H1 (cell line): Measurements from ENCODE around the gene DEAF1. TPM values are rescaled to one million over a fixed set of nuclear protein-coding genes. Genes with fewer than 3 reads are reported as not detected.

ENCODE experiments used
- CTCF ChIA-PET: fragments of 300-600 bp; sonication (Branson Sonifier 250); formaldehyde crosslinking; loops from one replicate; lab custom pipeline; 2021; ENCODE audit not compliant: partially characterized antibody; lab: Charles Lee
- POLR2A ChIA-PET: fragments of 300-600 bp; sonication (Branson Sonifier 250); formaldehyde crosslinking; loops from one replicate; lab custom pipeline; 2021; ENCODE audit warnings: inconsistent platforms; ENCODE audit not compliant: partially characterized antibody; lab: Charles Lee
- DNase-seq, 2 experiments: peaks; one replicate each; pipeline versions ENCODE4 v3.0.0 to v3.0.0-alpha.2; 2010 to 2022; ENCODE audit warnings: low spot score in 2 of 2, low read depth in 1 of 2, mixed read lengths in 1 of 2
- FAIRE-seq: peaks from 2 replicates; lab custom pipeline; 2011; peaks lifted over from hg19 to GRCh38; lab: Jason Lieb, UNC
- H2AFZ ChIP-seq: 2 replicates; pipeline ENCODE4 v1.8.1; 2012; ENCODE audit warnings: low read length, inconsistent platforms
- H2AK5ac ChIP-seq: 2 replicates; pipeline ENCODE4 v1.6.1; 2013; ENCODE audit warnings: low read depth, low read length
- H2BK120ac ChIP-seq: replicated peaks from 2 replicates; pipeline ENCODE3; 2013; ENCODE audit warnings: low read depth, low read length, inconsistent platforms
- H2BK12ac ChIP-seq: 2 replicates; pipeline ENCODE4 v1.6.1; 2013; ENCODE audit warnings: low read depth, low read length
- H2BK15ac ChIP-seq: 2 replicates; pipeline ENCODE4 v1.6.1; 2013; ENCODE audit warnings: low read length
- H2BK20ac ChIP-seq: 2 replicates; pipeline ENCODE4 v1.6.1; 2013; ENCODE audit warnings: low read length
- H2BK5ac ChIP-seq: 2 replicates; pipeline ENCODE4 v1.6.1; 2013; ENCODE audit warnings: low read depth, low read length
- H3K14ac ChIP-seq: 2 replicates; pipeline ENCODE4 v1.6.1; 2013; ENCODE audit warnings: inconsistent platforms; ENCODE audit not compliant: insufficient read length
- H3K18ac ChIP-seq: 2 replicates; pipeline ENCODE4 v1.6.1; 2013; ENCODE audit warnings: low read length; ENCODE audit errors: extremely low read depth
- H3K23ac ChIP-seq: 2 replicates; pipeline ENCODE4 v1.6.1; 2013; ENCODE audit warnings: inconsistent platforms; ENCODE audit not compliant: insufficient read length
- H3K23me2 ChIP-seq: 2 replicates; pipeline ENCODE4 v1.6.1; 2013; ENCODE audit warnings: low read depth, low read length
- H3K27ac ChIP-seq: 2 replicates; pipeline ENCODE4 v1.6.1; 2011; ENCODE audit warnings: low read depth, low read length, inconsistent platforms
- H3K27me3 ChIP-seq, 4 experiments: replicated peaks in 1 of 4; 1 replicate in 1 of 4; 2 replicates in 3 of 4; pipeline versions ENCODE4 v1.6.1 to v1.8.1; 2011 to 2013; ENCODE audit warnings: low read length in 3 of 4, mild to moderate bottlenecking in 3 of 4, inconsistent platforms in 2 of 4, mixed read lengths in 2 of 4, moderate library complexity in 1 of 4; ENCODE audit not compliant: control insufficient read depth in 3 of 4, insufficient read depth in 3 of 4; ENCODE audit errors: extremely low read depth in 1 of 4
- H3K36me3 ChIP-seq, 4 experiments: 2 replicates each; pipeline versions ENCODE4 v1.6.1 to v1.8.1; 2011 to 2013; ENCODE audit warnings: mild to moderate bottlenecking in 4 of 4, low read length in 3 of 4, moderate library complexity in 2 of 4, control low read depth in 1 of 4, inconsistent platforms in 1 of 4; ENCODE audit not compliant: insufficient read depth in 4 of 4, control insufficient read depth in 2 of 4
- H3K4ac ChIP-seq: replicated peaks from 2 replicates; pipeline ENCODE3; 2013; ENCODE audit warnings: low read length, low read depth, mixed read lengths, inconsistent platforms; ENCODE audit not compliant: insufficient read length
- H3K4me1 ChIP-seq, 4 experiments: replicated peaks in 1 of 4; 1 replicate in 1 of 4; 2 replicates in 3 of 4; pipeline versions ENCODE4 v1.6.1 to v1.8.1; 2011 to 2013; ENCODE audit warnings: low read length in 3 of 4, inconsistent platforms in 2 of 4, mixed read lengths in 1 of 4; ENCODE audit not compliant: insufficient read depth in 4 of 4, control insufficient read depth in 3 of 4
- H3K4me2 ChIP-seq, 2 experiments: 2 replicates each; pipeline versions ENCODE4 v1.6.1 to v1.8.1; 2011 to 2013; ENCODE audit warnings: low read depth in 2 of 2, low read length in 2 of 2, control low read depth in 1 of 2, inconsistent platforms in 1 of 2, mild to moderate bottlenecking in 1 of 2; ENCODE audit not compliant: insufficient read depth in 1 of 2
- H3K4me3 ChIP-seq, 4 experiments: fragments of 200-600, 300-600 bp in 1 of 4; sonication (generic), shearing (Covaris generic), sonication (Bioruptor Twin) in 1 of 4; 2 replicates each; pipeline versions ENCODE4 v1.5.1 to v1.8.1; 2011 to 2016; ENCODE audit warnings: low read length in 4 of 4, low read depth in 3 of 4, control low read depth in 2 of 4, inconsistent platforms in 2 of 4, mild to moderate bottlenecking in 2 of 4, mixed read lengths in 1 of 4, moderate library complexity in 1 of 4; ENCODE audit not compliant: insufficient read depth in 2 of 4; ENCODE audit errors: extremely low read depth in 1 of 4
- H3K56ac ChIP-seq: replicated peaks from 2 replicates; pipeline ENCODE3; 2013; ENCODE audit warnings: low read depth, mild to moderate bottlenecking, mixed read lengths, low read length, inconsistent platforms; ENCODE audit not compliant: insufficient read length
- H3K79me1 ChIP-seq: 2 replicates; pipeline ENCODE4 v1.6.1; 2013; ENCODE audit warnings: low read depth, low read length, control low read depth
- H3K79me2 ChIP-seq, 2 experiments: 2 replicates each; pipeline versions ENCODE4 v1.6.1 to v1.8.1; 2012 to 2013; ENCODE audit warnings: low read length in 2 of 2, mild to moderate bottlenecking in 2 of 2, inconsistent platforms in 1 of 2; ENCODE audit not compliant: insufficient read depth in 2 of 2, control insufficient read depth in 1 of 2
- H3K9ac ChIP-seq, 4 experiments: replicated peaks in 1 of 4; 1 replicate in 1 of 4; 2 replicates in 3 of 4; pipeline versions ENCODE4 v1.6.1 to v1.8.1; 2011 to 2013; ENCODE audit warnings: low read depth in 3 of 4, low read length in 3 of 4, control low read depth in 2 of 4, mild to moderate bottlenecking in 2 of 4, moderate library complexity in 2 of 4, inconsistent platforms in 1 of 4; ENCODE audit errors: extremely low read depth in 1 of 4
- H3K9me3 ChIP-seq, 2 experiments: 2 replicates each; pipeline versions ENCODE4 v1.6.1 to v1.8.1; 2012 to 2013; ENCODE audit warnings: mild to moderate bottlenecking in 2 of 2, moderate library complexity in 2 of 2, control low read depth in 1 of 2, inconsistent platforms in 1 of 2, low read depth in 1 of 2, low read length in 1 of 2, mixed read lengths in 1 of 2; ENCODE audit not compliant: insufficient read depth in 2 of 2
- H4K20me1 ChIP-seq, 2 experiments: replicated peaks in 1 of 2; 2 replicates each; pipeline versions ENCODE3 to v1.8.1; 2011 to 2013; ENCODE audit warnings: inconsistent platforms in 2 of 2, low read length in 2 of 2, mild to moderate bottlenecking in 1 of 2; ENCODE audit not compliant: insufficient read depth in 2 of 2, control insufficient read depth in 1 of 2
- H4K5ac ChIP-seq: 2 replicates; pipeline ENCODE4 v1.6.1; 2013; ENCODE audit warnings: low read length, low read depth, mixed read lengths, inconsistent platforms; ENCODE audit not compliant: insufficient read length
- H4K8ac ChIP-seq: 2 replicates; pipeline ENCODE4 v1.8.0; 2013; ENCODE audit warnings: mild to moderate bottlenecking, moderate library complexity, low read length, inconsistent platforms; ENCODE audit not compliant: insufficient read depth; ENCODE audit errors: extremely low read depth
- H4K91ac ChIP-seq: replicated peaks from 2 replicates; pipeline ENCODE3; 2013; ENCODE audit warnings: low read length, mixed read lengths, inconsistent platforms; ENCODE audit not compliant: insufficient read length
- ASH2L ChIP-seq: fragments of 200-600, 300-600 bp; sonication (generic); IDR thresholded peaks from one replicate; pipeline ENCODE4 v1.7.1; 2017; ENCODE audit warnings: low read length
- BRCA1 ChIP-seq: IDR thresholded peaks from 2 replicates; pipeline ENCODE4 v1.6.1; 2012; ENCODE audit warnings: low read depth, low read length, improper control_type of control experiment
- CHD1 ChIP-seq: IDR thresholded peaks from 2 replicates; pipeline ENCODE4 v1.6.1; 2012; ENCODE audit warnings: low read depth, low read length, improper control_type of control experiment
- CREB1 ChIP-seq: IDR thresholded peaks from 2 replicates; pipeline ENCODE4 v1.6.1; 2012; ENCODE audit warnings: inconsistent platforms
- EGR1 ChIP-seq: IDR thresholded peaks from 2 replicates; pipeline ENCODE4 v1.6.1; 2011; ENCODE audit warnings: low read depth, low read length, borderline replicate concordance
- HDAC6 ChIP-seq: IDR thresholded peaks from one replicate; pipeline ENCODE4 v1.7.1; 2012; ENCODE audit warnings: low read depth, mild to moderate bottlenecking, inconsistent platforms, low read length, moderate library complexity
- JUN ChIP-seq: IDR thresholded peaks from 2 replicates; pipeline ENCODE4 v1.6.1; 2011; ENCODE audit warnings: low read depth, mild to moderate bottlenecking, improper control_type of control experiment, low read length
- KDM1A ChIP-seq: fragments of 200-600, 300-600 bp; sonication (generic); IDR thresholded peaks from 2 replicates; pipeline ENCODE4 v1.7.1; 2016; ENCODE audit warnings: mild to moderate bottlenecking, low read length, borderline replicate concordance
- KDM5A ChIP-seq: fragments of 200-600 bp; IDR thresholded peaks from 2 replicates; pipeline ENCODE4 v1.7.1; 2012; ENCODE audit warnings: mild to moderate bottlenecking, low read length, inconsistent platforms, mixed read lengths
- POLR2A ChIP-seq, 2 experiments: IDR thresholded peaks; 1 replicate in 1 of 2; 2 replicates in 1 of 2; pipeline ENCODE4 v1.6.1; 2011; ENCODE audit warnings: low read depth in 2 of 2, low read length in 2 of 2, mild to moderate bottlenecking in 2 of 2; ENCODE audit errors: control extremely low read depth in 1 of 2
- SIN3A ChIP-seq, 2 experiments: IDR thresholded peaks in 1 of 2; conservative IDR thresholded peaks in 1 of 2; 2 replicates each; pipeline ENCODE4 v1.6.1; 2011 to 2012; ENCODE audit warnings: low read length in 2 of 2, improper control_type of control experiment in 1 of 2, low read depth in 1 of 2, mild to moderate bottlenecking in 1 of 2
- ZNF274 ChIP-seq: IDR thresholded peaks from 2 replicates; pipeline ENCODE4 v1.7.0; 2012; ENCODE audit warnings: low read length, borderline replicate concordance; ENCODE audit errors: extremely low read depth
- WGBS, 2 experiments: shearing (Covaris generic) in 1 of 2; methylation state at CpG; one replicate each; pipeline versions ENCODE4 v1.1.6 to v1.1.7; 2013 to 2015; ENCODE audit warnings: low lambda C conversion rate in 2 of 2, mixed read lengths in 2 of 2, inconsistent platforms in 1 of 2, low coverage in 1 of 2, missing lambda C conversion rate in 1 of 2; ENCODE audit not compliant: insufficient replicate concordance in 2 of 2, insufficient coverage in 1 of 2, insufficient read length in 1 of 2; ENCODE audit errors: extremely low coverage in 1 of 2, missing lambda C conversion rate in 1 of 2; 5-methylcytosine and 5-hydroxymethylcytosine counted together
- polyA plus RNA-seq, 7 experiments: library from polyadenylated mRNA; depleted of rRNA in 3 of 7; stranded (reverse) in 5 of 7; unstranded in 2 of 7; fragments of >200 nt in 5 of 7; fragments of 200-250 nt in 2 of 7; gene quantifications; 1 replicate in 5 of 7; 2 replicates in 1 of 7; 4 replicates in 1 of 7; pipeline versions ENCODE4 v1.2.1 to v1.2.3, GENCODE V29; 2011 to 2013; ENCODE audit warnings: missing spikeins in 2 of 7, mixed read lengths in 2 of 7
- total RNA-seq: library from RNA; stranded (reverse); fragmentation: NEBNext Ultra II Directional; extraction: Animal tissue kit (Norgen Biotek cat#: 25700); gene quantifications from 2 replicates; pipeline ENCODE4 v1.2.1, GENCODE V29; 2021
- TF ChIP-seq, protein P1 (sequence below): IDR thresholded peaks from 2 replicates; pipeline ENCODE4 v1.6.1; 2012; ENCODE audit warnings: inconsistent platforms
- TF ChIP-seq, protein P2 (sequence below): IDR thresholded peaks from 2 replicates; pipeline ENCODE4 v1.6.1; 2012; ENCODE audit warnings: inconsistent platforms

The DEAF1 gene
- total and polyA plus RNA-seq, 2 of the 8 experiments (the other 6 are each of a cell fraction or from before 2014, with no cell fraction given), result 47.3 to 58.4 TPM

DNA sequence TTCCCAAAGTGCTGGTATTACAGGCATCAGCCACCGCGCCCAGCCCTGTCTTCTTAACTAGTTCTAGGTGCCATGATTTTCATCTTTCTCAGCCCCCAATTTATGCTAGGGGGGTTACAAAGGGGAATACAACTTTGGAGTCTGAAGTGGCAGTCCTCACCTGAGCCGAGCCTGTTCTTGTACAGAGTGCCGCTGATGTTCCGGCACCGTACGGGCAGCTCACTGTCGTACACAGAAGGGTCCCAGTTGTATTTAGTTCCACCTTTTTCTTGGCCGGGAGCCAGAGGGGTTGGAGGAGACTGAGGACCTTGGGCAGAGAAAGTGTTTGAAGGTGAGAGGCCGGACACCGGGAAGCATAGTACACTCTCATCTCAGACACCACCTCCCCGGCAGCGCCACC, 7.3 kb downstream of the DEAF1 start:
- H3K79me1 ChIP-seq, result peaks cover 10% of the 10 kb centered on the region; the same call in 1 of the 2 replicates
- H2BK15ac ChIP-seq, result no peak overlapping the region
- H3K4ac ChIP-seq, result no peak overlapping the region
- H3K36me3 ChIP-seq, result peaks cover 6 to 45% (median 26%) of the 10 kb centered on the region in 4 experiments; a peak in 7 of 8 replicates
- H4K5ac ChIP-seq, result no peak overlapping the region
- no peak overlapping the region for H2AFZ ChIP-seq
- TF ChIP-seq EGR1 (no peak), KDM5A (no peak), ASH2L (no peak), CHD1 (no peak), BRCA1 (no peak), ZNF274 (no peak), CREB1 (no peak), HDAC6 (no peak), KDM1A (no peak), POLR2A (IDR thresholded peaks at IDR 0.05; ENCODE audit: control extremely low read depth in 1 of 2, low read depth in 2 of 2, low read length in 2 of 2) (no peak), JUN (no peak), SIN3A (conservative IDR thresholded peaks at IDR 0.05 in 1 of 2, IDR thresholded peaks at IDR 0.05 in 1 of 2; ENCODE audit: low read depth in 1 of 2, low read length in 2 of 2) (no peak)
- TF ChIP-seq, protein P1, sequence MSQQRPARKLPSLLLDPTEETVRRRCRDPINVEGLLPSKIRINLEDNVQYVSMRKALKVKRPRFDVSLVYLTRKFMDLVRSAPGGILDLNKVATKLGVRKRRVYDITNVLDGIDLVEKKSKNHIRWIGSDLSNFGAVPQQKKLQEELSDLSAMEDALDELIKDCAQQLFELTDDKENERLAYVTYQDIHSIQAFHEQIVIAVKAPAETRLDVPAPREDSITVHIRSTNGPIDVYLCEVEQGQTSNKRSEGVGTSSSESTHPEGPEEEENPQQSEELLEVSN, result no peak
- TF ChIP-seq, protein P2, sequence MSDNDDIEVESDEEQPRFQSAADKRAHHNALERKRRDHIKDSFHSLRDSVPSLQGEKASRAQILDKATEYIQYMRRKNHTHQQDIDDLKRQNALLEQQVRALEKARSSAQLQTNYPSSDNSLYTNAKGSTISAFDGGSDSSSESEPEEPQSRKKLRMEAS, result no peak
- TF ChIP-seq, all 59 proteins: peak for 0
- Histone ChIP-seq H4K8ac (no peak overlapping the region), H3K79me2 (peaks cover 0 to 18% of the 10 kb centered on the region in 2 experiments; a peak in 2 of 4 replicates), H2BK5ac (no peak overlapping the region), H2BK20ac (no peak overlapping the region), H3K27ac (no peak overlapping the region), H3K4me2 (no peak overlapping the region), H3K56ac (no peak overlapping the region), H3K9me3 (no peaks in the 10 kb centered on the region), H3K4me3 (no peak overlapping the region), H2BK120ac (no peak overlapping the region), H2AK5ac (no peak overlapping the region), H3K9ac (no peak overlapping the region), H3K23ac (no peak overlapping the region), H3K4me1 (peaks cover 0 to 6% (median 0%) of the 10 kb centered on the region in 4 experiments; a peak in 3 of 7 replicates), H3K27me3 (no peaks in the 10 kb centered on the region), H3K14ac (no peak overlapping the region), H3K23me2 (no peaks in the 10 kb centered on the region), H3K18ac (no peak overlapping the region), H4K20me1 (peaks cover 7 to 9% of the 10 kb centered on the region in 2 experiments), H2BK12ac (no peak overlapping the region), H4K91ac (no peak overlapping the region)
- WGBS, 2 experiments, result 90% methylated on average over 13 of the region's 13 CpGs; no CpG with 5 or more reads in 1 of the 2 experiments
- no peak for FAIRE-seq
- ChIA-PET POLR2A (no interaction called here), CTCF (interaction anchor here (0.9 to 1.5 kb wide), 5 partner anchors 9 to 37 kb away, joined by 3 to 6 read pairs (median 3); no protein-coding TSS in a partner anchor)
- DNase-seq, result no peak
